Hematopoietic multipotent progenitor cell treated with erythropoietin and hydrocortisone succinate and interleukin-3 and kit ligand, for 6 days (in vitro differentiated cells): ENCODE measurements around the gene KIRREL3.
"Not testable (repeated sequence)": the region's sequence is repeated elsewhere in the genome, so short reads cannot be mapped to it uniquely, and the experiment has no call there.

Experiments
- DNase-seq: peaks from one replicate; pipeline ENCODE4 v3.0.0-alpha.2; 2015

Gene KIRREL3

DNA sequence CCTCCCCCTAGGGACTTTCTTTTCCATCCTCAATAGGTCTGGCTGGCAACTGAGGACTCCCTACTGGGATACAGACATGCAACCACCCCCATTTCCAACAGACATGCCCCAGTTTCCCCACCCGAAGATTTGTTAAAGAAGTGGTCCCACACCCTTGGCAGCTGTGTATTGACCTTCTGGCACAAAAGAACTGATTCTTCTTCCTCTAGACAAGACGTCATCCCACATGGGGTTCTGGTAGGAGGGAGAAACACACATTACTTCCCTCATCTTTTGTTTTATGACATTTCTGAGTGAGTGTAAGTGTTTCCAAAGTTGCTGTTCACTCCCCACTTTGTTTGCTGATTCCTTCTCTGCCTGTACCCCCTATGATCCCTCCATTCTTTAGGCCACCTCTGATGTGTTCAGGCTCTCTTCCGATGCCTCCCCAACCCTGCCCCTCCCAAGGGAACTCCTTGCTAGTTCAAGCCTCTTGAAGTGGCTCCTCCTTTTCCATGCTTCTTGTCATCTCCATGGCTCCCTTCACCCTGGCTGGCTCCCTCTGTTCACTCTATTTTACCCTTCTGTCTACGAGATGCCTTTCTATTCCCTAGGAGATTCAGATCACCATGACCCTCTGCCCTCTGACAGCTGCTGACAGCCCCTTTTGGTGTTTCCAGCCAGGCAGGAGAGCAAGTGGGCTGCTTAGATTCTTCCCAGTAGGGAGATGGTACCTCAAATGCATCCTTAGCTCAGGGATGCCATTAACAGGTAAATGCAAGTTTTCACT lies 4.3 kb downstream of the KIRREL3 start:
- DNase-seq: no peak

DNA sequence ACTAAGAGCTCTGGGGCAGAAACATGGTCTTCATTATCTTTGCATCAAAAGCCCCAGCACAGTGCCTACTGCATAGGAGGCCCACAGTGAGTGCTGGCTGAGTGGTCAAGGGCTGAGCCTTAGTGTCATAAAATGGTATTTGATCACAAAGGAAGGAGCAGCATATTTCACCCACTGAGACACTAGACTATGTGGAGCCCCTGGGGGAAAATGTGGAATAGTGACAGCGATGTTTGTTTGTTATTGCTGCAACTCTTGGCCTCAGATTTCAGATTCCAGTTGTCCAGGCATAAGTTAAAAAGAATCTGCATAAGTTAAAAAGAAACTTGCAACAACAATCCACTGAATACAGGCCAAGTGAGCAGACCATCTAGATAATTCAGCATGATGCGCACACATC lies 7.0 kb downstream of the KIRREL3 start:
- no peak for DNase-seq

DNA sequence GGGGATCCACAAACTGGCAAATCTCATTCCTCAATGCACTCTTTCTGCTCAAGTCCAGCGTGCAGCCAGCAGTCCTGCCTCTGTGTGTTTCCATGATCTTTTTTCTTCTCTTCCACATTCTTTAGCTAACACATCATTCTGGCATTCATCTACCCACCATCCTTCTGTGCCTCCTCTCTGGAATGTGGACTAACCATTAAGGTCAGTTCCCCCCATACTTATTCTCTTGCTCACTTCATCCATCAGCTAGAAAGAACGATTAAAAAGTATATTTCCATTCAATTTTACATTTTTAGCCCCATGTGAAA lies 7.8 kb downstream of the KIRREL3 start:
- DNase-seq: no peak

DNA sequence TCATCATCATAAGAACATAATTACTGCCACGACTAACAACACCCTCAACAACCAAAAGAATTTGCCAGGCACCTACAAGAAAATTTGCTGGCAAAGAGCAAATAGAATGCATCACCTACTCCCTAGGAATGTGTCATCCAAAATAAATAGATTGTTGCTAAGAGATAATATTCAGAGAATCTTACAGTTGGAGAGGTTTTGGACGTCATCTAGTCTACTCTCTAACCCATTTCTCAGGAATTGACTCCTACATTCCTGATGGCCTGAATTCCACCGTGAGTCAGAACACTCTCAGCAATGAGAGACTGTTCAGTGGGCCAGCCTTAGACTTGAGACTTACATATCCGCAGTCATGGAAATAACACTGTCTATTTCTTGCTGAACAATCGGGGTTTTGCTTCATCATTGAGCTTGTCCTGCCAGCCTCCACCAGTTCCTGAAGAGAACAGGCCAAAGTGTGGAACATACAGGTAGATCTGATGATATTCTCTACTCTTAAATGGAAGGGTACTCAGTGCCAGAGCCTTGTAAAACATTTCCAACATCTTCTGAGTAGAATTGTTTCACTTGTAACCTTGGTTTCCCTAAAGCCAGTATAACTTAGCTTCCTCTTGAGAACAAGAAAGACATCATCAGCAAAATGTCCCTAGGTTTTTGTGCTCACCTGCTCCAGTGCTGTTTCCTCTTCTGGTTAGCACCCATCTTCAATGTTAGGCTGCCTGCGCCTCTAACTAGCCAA lies 8.3 kb downstream of the KIRREL3 start:
- DNase-seq: no peak

DNA sequence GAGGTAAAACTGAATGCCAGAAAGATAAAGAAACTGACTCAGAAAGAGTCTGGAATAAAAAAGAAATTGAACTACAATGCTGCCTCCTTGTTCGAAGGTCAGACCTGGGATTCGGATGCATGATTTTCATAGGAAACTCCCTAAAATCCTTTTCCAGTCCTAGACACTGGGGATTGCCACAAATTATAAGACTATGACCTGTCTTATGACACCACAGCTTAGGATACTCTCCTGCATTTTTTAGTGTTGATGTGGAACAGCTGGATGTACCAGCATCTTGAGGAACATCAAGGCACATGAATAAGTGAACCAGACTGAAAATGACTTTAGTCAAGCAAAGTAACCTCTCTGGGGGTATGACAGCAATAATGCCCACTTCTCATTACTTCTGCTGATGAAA lies 9.0 kb downstream of the KIRREL3 start:
- no peak for DNase-seq

DNA sequence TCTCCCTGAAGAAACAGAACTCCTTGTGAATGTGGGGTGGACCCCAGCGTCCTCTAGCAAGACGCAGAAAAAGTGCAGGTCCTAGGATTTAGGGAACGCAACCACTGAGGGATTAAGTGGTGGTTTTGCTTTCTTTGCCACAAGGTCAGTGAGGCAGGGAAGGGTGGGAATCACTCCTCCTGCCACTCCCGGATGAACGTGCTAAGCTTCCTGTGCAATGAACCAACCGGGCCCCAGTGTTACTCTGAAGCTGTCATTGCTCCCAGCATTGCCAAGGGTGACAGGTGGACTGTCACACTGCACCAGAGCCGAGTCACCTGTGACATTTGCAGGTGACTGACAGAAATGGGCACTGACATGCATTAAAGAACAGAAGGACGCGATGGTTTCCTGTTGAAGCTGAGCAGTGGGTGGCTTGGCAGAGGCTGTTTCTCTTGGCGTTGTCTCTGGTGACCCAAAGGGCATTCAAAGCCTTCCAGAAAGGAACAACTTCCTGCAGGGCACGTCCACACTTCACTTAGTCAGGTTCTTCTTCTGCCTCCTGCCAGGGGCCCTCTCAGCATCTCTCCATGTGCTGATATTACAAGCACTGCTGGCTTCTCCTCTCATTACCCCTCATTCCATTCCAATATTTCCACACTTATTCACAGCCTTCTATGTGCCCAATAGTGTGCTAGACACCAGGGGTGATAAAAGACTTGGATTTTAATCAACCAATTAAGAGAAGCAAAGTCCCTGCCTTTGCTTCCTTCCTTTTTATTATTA lies 9.7 kb downstream of the KIRREL3 start:
- no peak for DNase-seq

DNA sequence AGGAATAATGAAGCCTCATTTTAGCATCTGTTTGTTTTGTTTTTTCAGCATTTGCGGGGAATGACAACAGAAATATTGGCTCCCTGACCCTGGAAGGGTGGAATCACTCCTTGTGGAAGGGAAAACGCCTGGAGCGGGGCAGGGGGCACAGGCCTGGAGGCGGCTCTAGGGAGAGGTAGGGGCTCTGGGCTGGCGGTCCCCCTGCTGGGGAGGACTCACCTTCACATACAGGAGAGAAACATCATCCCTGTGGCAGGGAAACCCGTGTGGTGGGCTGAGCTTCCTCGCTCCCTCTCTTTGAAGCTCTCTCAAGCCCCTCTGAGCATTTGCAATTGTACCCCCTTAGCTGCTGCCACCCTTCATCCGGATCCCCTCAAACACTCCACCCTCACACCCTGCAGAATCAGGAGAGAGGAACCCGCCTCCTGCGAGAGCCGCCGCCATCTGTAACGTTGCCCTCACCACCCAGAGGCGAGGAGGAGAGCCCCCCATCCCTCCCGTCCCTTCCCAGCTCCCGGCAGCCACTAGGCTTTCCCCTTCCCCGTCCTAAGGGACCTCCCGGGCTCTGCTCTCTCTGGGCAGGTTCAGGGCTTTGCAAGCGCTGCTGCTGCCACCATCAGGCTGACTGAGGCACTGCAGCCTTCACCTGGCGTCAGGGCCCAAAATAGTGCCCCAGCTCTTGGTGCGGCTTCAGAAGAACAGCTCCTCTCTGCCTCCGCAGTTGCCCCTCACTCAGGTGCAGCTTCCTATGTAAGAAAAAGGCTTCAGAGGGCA lies 10.4 kb downstream of the KIRREL3 start:
- DNase-seq: peak; percentile 67

DNA sequence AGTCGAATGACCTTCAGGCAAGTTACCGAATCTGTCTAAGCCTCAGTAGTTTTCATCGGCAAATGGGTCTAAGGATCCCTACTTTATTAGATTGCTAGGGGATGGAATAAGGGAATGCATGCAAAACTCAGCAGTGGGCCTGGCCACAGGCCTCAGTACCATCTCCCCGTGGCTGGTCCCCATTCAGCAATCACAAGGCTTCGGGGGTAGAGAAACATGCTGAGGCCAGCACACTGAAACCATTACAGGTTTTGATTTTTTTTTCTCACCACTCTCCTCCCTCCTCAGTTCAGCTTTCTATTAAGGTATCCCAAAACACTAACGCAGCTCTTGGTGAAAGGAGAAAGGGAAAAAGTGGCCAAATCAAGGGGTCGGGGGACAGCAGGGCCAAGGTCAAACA lies 11.9 kb downstream of the KIRREL3 start:
- no peak for DNase-seq

DNA sequence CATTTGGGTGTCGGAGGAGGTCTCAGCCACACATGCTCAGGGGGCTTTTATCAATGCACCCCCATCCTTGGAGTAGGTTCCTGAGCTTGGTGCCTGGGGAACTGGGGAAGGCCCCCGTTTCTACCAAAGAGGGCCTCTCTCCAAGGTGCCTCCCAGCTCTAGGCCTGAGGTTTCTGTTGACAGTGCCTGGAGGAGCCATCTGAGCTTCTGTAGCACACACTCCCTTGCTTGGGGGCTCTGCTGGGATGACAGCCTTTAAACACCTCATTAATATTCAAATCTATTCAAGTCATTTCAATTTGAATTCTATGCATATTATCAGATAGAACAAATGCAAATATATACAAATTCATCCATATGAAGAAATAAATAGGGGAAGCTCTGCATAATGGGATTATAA lies 18.9 kb downstream of the KIRREL3 start:
- no peak for DNase-seq

DNA sequence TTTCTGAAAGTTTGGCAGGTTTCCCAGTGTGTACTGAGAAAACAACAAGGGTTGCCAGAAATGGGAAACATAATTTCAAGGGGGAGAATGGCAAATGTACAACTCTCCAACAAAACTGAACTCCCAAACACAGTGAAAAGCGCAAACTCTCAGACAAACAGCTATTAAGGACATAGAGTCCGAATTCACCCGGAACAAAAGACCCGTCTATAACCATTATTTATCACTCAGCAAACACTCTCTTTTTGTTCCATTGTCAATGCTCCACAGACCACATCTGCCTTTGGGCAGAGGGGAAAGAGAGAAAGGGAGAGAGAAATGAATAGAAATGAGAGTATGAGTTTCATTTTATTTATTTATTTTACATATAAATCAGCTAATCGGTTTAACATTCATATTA lies 21.7 kb downstream of the KIRREL3 start:
- no peak for DNase-seq

DNA sequence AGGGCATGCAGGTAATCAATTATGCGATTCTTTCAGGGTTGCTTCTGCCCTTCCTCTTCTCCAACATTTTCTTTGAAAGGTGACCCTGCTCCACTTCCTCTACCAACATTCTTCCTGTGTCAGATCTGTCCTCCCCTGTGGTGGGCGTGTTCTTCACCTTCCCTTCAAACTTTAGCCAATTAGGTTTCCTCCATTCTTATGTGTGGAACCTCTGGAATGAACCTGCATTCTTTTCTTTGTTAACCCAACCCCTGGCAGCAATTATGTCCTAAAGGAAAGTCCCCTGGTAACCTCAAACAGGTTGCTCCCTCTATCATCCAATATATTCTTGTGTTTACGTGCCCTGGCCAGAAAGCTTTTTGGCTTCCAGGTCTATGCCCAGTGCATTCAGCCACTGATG lies 22.4 kb downstream of the KIRREL3 start:
- DNase-seq: no peak

DNA sequence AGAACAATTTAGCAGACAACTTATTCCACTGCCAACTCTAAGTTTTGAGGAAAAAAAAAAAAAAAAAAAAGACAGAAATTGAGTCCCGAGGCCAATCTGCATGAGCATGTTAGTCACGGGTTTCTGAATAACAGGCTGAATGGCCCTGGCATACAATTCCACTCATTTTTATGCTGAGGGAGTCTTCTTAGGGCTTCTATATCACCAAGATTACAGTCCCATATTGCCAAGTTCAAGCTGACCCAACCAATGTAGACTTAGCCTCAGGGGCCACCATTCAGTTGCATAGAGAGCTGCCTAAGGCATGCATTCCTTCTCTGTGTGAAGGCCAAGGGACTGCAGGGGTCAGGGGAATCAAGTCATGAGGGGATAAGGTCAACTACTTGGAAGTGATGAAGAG lies 27.5 kb downstream of the KIRREL3 start:
- DNase-seq: no peak

DNA sequence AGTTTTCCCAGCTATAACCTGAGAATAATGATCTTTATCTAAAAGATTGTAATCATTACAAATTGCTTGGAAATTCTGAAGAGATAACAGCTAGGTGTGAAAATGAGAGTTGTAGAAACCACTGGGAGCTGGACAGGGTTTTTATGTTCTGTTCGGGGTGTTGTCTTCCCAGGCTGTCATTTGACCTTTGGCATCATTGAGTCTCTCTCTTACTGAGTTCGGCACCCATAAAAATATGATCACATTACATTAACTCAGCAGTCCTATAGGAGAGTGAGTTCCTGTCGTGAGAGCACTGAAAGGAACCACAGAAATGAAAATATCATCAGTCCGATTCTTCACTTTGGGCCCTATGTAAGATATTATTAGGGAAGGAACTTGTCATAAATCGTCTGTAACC lies 29.3 kb downstream of the KIRREL3 start:
- DNase-seq: no peak

DNA sequence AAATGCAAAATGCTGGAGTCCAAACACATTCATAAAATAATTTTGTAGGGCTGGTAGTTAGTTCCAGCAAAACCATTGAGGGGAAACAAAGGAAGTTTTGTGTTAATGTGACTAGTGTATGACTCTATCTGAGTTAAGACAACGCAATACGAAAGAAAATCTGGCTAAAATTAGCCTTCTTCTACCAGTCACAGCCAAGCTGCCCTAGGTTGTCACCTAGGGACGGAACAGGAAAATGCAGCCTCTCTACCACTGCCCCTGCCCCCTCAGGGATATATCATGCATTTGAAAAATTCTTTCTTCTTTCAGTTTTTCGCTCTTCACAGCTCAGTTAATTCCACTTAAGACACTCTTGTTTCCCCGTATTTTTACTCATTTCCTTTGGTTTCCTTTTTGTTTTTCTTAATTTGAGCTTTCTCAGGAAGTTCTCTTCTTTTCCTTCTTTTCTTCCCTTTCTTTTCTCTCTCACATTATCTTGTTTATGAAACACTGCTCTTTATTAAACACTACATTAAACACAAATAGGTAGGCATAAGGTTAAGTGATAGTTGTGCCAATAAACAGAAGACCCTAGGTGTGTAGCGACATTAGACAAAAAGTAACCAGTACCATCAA lies 30.6 kb downstream of the KIRREL3 start:
- DNase-seq: peak; percentile 20

DNA sequence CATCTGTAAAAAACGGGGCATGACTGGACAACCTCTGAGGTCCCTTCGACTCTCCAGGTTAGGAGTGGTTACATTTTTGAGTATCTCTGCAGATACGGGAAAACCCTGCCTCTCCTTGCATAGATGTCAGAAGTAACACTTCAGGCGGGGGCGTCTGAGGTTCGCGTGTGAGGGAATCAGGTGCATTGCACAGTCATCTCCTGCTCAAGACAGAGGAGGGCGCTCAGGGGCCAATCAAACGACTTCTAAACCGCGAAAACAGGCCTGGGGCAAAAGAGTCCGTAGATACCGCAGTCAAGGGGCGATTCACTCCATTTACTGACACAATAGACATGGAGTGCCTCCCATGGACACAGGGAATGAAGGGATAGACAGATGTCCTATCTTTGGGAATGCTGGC lies 31.7 kb downstream of the KIRREL3 start:
- DNase-seq: peak; percentile 3

DNA sequence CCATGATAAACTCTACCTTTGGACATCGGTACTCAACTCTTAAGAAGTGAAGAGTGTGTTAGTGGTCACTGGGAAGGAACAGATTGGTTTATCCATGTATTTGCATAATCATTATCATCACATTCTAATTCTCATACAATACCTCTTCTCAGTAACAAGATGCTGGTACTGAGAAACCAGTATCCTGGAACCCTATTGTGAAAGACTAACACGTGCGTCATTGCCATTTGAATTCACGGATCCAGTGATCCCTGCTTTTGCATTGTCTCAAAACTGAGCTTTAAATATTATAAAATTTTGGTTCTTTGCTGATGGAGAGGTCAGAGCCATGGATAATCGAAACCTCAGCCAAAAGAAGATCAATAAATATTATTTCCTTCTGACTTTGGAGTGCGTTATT lies 35.2 kb downstream of the KIRREL3 start:
- no peak for DNase-seq

DNA sequence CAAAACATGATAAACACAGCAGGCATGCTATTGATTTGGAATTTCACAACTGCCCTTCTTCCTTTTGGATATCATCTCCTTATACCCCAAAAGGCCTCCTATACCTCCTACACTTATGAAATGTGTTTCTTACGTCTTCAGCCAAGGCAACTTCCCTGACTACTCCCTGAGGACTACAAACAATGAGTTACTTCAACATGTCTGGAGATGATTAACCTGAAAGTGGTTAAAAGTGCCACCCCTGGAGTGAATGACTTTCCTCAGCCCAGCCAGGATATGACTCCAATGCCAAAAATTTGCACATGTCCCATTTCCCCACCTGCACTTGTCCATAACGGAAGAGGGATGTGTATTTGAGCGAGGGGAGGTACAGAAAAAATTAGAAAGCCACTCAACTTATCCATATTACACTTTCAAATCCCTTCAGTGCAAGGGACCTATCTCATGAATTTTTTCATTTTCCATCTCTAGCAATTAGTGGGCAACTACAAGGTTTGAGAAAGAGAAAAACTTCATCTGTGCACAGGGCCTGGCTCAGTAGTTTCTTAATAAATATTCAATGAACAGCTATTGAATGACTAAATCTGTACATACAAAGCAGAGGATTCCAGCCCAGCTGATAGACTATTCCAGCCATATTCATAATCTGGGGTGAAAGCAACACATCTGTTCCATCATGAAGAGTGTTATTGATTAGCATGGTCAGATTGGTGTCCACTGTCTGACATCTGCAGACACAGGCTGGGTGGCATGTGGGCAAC lies 36.8 kb downstream of the KIRREL3 start:
- no peak for DNase-seq

DNA sequence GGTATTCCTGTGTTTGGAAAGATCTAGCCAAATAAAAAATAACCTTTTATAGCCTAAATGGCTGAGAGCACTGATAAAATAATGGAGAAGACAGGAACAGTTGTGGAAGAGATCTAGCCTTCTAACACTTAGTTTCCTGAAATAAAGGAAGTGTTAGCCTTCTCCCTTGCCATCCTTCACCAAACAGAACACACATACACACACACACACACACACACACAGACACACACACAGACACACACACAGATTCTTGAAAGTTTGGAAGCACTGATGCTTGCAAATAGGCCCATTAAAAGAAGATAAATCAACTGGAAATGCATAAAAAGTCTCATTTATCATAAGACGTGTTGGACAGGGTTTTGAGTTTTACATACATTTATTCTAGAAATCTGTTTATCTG lies 37.5 kb downstream of the KIRREL3 start:
- DNase-seq: no peak

DNA sequence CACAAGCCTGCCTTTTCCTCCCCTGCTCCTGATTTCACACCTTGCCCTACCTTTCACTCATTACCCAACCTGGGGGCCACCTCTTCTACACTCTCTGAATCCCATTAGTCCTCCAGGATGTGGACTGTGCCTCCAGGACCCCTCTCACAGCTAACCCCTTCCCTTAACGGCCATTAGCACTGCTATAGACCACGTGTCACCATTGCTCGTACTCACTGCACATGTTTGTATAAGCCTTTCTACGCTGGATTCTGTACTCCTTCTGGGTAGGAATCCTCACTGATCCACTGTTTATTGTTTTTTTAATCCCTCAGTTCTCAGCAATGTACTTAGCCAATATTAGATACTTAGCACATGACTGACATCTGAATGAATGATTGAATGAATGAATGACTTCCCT lies 40.9 kb downstream of the KIRREL3 start:
- no peak for DNase-seq

DNA sequence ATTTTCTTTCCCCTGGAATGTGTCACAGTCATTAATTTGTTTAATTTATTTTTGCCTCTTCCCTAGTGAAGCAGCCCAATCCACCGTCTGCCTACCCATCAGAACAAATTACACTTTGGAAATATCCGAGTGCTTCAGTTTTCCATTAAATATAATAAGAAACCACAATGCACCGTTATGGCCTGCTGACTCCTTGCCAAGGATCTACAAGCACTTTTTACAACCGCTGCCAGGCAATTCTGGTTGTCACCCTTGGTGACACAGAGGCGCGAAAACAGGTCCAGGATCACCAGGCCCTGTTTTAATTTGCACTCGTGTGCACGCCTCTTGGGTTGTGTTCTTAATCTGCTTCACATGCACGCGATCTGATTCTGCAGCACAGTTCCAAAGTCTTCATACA lies 43.9 kb downstream of the KIRREL3 start:
- no peak for DNase-seq

DNA sequence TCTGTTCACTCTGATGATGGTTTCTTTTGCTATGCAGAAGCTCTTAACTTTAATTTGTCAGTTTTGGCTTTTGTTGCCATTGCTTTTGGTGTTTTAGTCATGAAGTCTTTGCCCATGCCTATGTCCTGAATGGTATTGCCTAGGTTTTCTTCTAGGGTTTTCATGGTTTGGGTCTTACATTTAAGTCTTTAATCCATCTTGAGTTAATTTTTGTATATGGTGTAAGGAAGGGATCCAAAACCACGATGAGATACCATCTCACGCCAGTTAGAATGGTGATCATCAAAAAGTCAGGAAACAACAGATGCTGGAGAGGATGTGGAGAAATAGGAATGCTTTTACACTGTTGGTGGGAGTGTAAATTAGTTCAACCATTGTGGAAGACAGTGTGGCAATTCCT lies 48.0 kb downstream of the KIRREL3 start:
- not testable (repeated sequence) for DNase-seq

DNA sequence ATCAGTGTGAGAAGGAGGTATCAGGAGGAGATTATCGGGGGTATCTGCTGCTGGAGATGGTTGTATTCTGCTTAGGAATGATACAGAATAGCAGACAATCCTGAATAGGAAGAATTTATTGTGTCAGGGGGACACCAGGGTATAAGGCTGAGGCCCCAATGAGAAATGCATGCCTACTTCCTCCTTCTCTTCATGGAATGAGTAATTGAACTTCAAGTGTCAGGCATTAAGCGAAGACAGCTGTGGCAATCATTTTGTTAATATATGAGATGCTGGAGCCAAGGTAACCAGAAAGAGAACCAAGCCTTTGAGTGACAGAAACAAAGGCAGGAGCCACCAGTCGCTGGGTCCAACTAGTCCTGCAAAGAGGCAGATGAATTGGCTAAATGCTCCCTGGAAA lies 49.1 kb downstream of the KIRREL3 start:
- no peak for DNase-seq
